ENCODE measurements around the gene SWSAP1. TPM values are rescaled to one million over a fixed set of nuclear protein-coding genes. Genes with fewer than 3 reads are reported as not detected.

Gene SWSAP1, protein sequence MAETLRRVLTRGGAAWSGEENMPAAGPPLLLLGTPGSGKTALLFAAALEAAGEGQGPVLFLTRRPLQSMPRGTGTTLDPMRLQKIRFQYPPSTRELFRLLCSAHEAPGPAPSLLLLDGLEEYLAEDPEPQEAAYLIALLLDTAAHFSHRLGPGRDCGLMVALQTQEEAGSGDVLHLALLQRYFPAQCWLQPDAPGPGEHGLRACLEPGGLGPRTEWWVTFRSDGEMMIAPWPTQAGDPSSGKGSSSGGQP
- 0.56 and 0.72 TPM in 2 replicates for total RNA-seq

DNA sequence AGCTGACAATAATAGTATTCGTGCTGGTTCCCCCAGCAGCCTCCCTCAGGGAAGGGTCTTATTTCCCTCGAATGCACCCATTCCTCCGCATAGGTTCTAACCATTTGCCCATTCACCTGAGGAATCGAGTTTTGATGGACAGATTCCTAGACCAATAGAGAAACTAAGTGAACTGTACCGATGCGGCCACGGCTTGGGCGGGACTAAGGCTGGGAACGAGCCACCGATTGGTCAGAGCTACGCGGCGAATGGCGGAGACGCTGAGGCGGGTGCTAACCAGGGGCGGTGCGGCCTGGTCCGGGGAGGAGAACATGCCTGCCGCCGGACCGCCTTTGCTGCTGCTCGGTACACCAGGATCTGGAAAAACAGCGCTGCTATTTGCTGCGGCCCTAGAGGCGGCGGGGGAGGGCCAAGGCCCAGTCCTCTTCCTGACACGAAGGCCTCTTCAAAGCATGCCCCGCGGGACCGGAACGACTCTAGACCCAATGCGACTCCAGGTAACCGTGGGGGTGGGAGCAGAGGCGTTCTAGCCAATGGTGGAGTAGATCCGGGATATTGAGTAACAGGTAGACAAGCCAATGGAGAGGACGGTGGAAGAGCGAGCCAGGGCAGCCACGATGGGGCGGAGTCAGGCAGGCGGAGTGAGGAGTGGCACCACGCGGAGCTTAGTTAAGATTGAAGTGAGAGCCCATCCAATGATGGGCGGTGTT lies at the start of gene SWSAP1:
Gene SWSAP1 (plus strand): TSS at position 234 of the 710 bp plus-strand sequence. CDS start 15 bp downstream, at position 249.

DNA sequence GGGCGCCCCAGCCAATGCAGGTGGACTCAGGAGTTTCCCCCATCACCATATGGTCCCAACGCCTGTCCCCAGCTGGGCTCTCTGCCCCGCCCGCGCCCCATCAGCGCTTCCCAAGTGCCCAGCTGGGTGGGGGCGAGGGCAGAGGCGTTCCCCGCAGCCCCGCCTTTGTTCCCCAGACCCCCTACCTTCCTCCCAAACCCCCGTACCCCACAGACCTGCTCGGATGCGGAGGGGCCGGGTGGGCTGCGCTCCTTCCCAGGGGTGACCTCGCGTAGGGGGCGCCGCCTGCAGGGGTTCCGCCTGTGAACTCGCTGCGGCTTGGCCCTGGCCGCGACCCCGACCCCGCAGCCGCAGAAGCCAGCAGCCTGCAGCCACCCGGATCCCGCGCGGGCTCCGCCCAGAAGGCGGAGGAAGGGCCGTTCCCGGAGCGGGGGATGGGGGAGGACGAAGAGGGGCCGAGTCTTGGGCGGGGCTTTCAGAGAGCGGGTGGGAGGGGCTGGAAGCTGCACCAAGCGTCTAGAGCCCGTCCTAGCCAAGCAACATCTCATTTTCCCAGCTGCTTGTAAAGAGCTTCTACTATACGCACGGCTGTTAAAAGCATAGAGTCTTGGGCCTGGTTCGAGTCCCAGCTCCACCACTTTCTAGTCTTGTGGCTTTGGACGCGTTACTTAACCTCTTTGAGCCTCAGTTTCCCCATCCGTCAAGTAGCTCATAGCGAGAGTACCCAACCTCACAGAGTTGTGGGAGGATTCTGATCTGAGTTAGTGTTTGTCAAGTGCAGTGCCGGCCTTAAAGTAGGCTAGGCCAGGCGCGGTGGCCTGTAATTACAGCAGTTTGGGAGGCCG lies 35.0 kb upstream of the SWSAP1 start, which contains the start of gene RAB3D:
Gene RAB3D (minus strand): TSS at position 404 of the 845 bp plus-strand sequence. CDS start 2,258 bp downstream, outside the sequence.

DNA sequence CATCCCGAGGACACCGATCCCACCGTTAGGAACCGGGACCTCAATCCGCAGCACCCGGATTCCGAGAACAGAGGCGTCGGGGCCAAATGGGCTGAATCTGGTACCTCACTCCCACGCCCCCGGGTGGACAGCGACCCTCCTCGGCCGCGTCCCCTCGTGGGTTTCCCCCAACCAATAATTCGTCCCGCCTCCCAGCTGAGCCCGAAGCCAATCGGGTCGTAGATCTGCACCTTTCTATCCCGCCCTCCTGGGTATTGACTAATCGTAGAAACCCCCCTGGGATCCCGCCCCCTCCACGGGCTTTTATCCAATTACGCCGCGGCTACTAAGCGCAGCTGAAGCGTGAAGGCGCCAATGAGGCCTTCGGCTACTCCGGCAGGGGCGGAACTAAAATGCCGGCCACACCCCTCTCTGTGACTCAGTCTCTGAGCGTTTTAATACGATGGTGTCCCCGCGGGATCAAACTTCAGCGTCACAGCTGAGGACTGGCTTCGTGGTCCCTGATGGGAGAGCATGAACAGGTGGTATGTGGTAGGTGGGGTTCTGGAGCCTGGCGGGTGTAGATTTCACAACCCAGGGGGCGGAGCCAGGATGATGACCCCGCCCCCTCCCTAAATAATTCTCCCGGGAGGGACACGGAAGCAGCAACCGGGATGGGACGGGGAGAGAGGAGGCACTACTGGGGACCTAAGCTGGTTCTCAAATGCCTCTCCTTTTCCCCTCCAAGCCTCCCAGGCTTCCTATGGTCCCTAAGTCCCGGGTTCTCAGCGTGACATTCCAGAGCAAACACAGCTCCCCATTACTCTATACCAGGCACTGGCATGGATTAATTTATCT lies 28.1 kb upstream of the SWSAP1 start, which contains the start of the genes CCDC159 and TMEM205:
Gene CCDC159 (plus strand): TSS at position 416 of the 837 bp plus-strand sequence. CDS start 88 bp downstream, at position 504.
Gene TMEM205 (minus strand): TSS at position 165 of the 837 bp plus-strand sequence. CDS start 649 bp downstream, outside the sequence.

DNA sequence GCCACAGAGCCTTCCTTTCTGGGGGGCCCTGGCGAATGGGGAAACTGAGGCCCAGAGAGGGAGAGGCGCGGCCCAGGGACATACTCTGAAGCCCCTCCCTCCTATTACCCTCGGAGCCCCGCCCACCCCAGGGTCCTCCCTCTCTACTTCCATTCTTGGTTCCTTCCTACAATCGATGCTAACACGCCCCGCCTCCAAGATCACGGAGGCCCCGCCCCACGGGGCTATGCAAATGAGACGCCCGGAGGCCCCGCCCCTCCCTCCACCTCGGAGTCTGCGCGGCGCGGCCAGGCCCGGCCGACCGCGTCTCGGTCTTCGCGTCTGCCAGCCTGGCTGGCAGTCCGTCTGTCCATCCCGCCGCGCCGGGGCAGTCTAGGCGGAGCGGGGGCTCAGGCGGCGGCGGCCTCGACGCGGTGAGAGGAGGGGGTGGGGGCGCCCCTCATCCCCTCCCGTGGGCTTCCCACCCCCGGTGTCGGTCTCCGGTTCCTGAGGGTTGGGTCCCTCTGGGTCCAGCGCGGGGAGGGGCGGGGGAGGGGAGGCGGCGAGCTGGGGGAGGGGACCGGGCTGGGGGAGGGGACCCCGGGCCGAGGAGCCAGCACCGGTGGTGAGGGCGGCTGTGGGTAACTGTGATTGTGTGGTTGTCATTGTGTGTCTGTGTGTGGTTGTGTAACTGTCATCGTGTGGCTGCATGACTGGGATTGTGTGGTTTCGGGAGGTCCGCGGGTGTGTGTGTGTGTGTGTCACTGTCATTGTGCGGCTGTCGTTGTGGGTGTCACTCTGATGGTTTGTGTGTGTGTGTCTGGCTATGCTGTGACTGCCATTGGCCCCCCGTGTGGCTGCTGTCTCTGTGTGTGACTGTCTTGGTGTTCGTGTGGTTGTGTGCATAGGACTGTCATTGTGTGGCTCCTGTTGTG lies 19.0 kb upstream of the SWSAP1 start, which contains the start of gene PLPPR2:
Gene PLPPR2 (plus strand): TSS at position 273 of the 914 bp plus-strand sequence. CDS start 2,242 bp downstream, outside the sequence.

DNA sequence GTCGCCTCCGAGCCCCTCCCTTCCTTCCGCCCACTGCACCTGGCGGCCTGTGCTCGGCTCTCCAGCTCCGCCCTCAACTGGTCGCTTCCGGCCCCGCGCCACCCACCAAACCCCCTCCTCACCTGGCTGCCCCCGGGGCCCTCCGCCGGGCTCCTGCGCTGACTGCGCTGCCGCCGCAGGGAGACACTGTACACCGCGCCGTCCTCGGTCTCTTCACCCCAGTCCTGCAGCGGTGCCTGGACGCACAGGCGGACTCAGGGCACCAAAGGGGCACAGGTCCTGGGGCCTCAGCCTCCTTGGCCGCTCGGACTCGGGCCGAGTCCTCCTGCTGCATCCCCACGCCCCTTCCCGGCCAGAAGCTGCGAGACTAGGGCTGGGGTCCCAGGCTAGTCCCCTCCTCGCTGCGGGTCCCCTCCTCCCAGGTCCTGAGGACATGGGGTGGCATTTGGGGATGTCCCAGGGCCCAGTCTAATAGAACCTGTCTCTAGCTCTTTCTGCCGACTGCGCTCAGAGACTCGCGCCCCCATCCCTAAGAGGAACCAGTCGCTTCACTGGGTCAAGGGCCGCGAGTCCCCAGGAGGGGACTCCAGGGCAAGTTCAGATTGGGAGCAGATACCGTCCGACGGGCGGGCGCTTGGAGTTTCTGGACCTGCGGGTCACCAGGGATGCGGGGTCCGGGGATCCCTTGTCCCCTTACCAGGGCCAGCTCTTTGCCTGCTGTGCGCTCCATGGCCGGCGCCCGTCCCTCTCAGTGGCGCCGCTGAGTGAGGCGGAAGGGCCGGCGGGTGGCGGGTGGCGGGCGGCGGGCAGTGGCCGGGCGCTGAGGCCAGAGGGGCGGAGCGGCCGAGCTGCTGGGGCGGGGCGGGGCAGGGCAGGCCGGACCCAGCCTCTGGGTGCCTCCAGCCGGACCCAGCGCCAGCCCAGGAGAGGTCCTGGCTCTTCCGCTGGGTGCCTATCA lies 44.4 kb downstream of the SWSAP1 start, which contains the start of gene RGL3:
Gene RGL3 (minus strand): TSS at position 766 of the 958 bp plus-strand sequence. CDS start 36 bp downstream, at position 730.

Other genes starting within 250 kb of the SWSAP1 start
- gene SPC24, start 218.9 kb upstream of the SWSAP1 start, total RNA-seq = 37.4 and 77.4 TPM in 2 replicates
- 43.2 and 105 TPM in 2 replicates for gene KANK2, start 177.1 kb upstream of the SWSAP1 start, total RNA-seq
- not detected in 2 replicates for gene ANGPTL8, start 135.0 kb upstream of the SWSAP1 start, total RNA-seq
- 46.7 and 86.6 TPM in 2 replicates for gene DOCK6, start 112.1 kb upstream of the SWSAP1 start, total RNA-seq
- not detected in 2 replicates for gene TSPAN16, start 78.5 kb upstream of the SWSAP1 start, total RNA-seq
- 35.7 and 42.8 TPM in 2 replicates for gene RAB3D, start 35.0 kb upstream of the SWSAP1 start, total RNA-seq
- gene TMEM205, start 28.4 kb upstream of the SWSAP1 start, total RNA-seq = 54.2 and 67.8 TPM in 2 replicates
- gene CCDC159, start 28.1 kb upstream of the SWSAP1 start, total RNA-seq = 8.3 and 11.1 TPM in 2 replicates
- 6.7 and 8.4 TPM in 2 replicates for gene PLPPR2, start 19.2 kb upstream of the SWSAP1 start, total RNA-seq
- gene EPOR, start 9.6 kb downstream of the SWSAP1 start, total RNA-seq = 6.3 and 6.7 TPM in 2 replicates
- 0.27 and 1.5 TPM in 2 replicates for gene RGL3, start 44.6 kb downstream of the SWSAP1 start, total RNA-seq
- 0.09 and 0.28 TPM in 2 replicates for gene ODAD3, start 60.5 kb downstream of the SWSAP1 start, total RNA-seq
- gene PRKCSH, start 61.0 kb downstream of the SWSAP1 start, total RNA-seq = 109 and 151 TPM in 2 replicates
- not detected in 2 replicates for gene ELAVL3, start 106.4 kb downstream of the SWSAP1 start, total RNA-seq
- gene ZNF653, start 131.2 kb downstream of the SWSAP1 start, total RNA-seq = 5.2 and 6.3 TPM in 2 replicates
- gene ECSIT, start 154.5 kb downstream of the SWSAP1 start, total RNA-seq = 30.2 and 44.1 TPM in 2 replicates
- gene CNN1, start 164.2 kb downstream of the SWSAP1 start, total RNA-seq = 2.0 and 6.9 TPM in 2 replicates
- 23.4 and 24.9 TPM in 2 replicates for gene ELOF1, start 184.6 kb downstream of the SWSAP1 start, total RNA-seq
- 0.09 TPM in 2 replicates for gene ACP5, start 203.0 kb downstream of the SWSAP1 start, total RNA-seq
- gene ZNF627, start 222.8 kb downstream of the SWSAP1 start, total RNA-seq = 18.7 and 21.2 TPM in 2 replicates